Hepatocyte (in vitro differentiated cells): Measurements from ENCODE around the gene BUB1.
"Not testable (repeated sequence)": the region's sequence is repeated elsewhere in the genome, so short reads cannot be mapped to it uniquely, and the experiment has no call there.

Experiments
- EZH2 ChIP-seq: fragments of 200-600 bp; sonication (generic); IDR thresholded peaks from 2 replicates; pipeline ENCODE4 v1.6.1; 2016; ENCODE audit warnings: antibody characterized with exemption, mild to moderate bottlenecking, borderline replicate concordance
- EZH2phosphoT487 ChIP-seq: fragments of 200-600 bp; sonication (generic); IDR thresholded peaks from one replicate; pipeline ENCODE4 v1.6.1; 2018; ENCODE audit warnings: antibody characterized with exemption, mild to moderate bottlenecking, low read depth, moderate library complexity; ENCODE audit not compliant: unreplicated experiment, severe bottlenecking
- TF ChIP-seq, protein P1 (sequence below): fragments of 200-600 bp; sonication (generic); IDR thresholded peaks from 2 replicates; pipeline ENCODE4 v1.5.1; 2016; ENCODE audit warnings: antibody characterized with exemption, mild to moderate bottlenecking; ENCODE audit not compliant: poor library complexity

DNA sequence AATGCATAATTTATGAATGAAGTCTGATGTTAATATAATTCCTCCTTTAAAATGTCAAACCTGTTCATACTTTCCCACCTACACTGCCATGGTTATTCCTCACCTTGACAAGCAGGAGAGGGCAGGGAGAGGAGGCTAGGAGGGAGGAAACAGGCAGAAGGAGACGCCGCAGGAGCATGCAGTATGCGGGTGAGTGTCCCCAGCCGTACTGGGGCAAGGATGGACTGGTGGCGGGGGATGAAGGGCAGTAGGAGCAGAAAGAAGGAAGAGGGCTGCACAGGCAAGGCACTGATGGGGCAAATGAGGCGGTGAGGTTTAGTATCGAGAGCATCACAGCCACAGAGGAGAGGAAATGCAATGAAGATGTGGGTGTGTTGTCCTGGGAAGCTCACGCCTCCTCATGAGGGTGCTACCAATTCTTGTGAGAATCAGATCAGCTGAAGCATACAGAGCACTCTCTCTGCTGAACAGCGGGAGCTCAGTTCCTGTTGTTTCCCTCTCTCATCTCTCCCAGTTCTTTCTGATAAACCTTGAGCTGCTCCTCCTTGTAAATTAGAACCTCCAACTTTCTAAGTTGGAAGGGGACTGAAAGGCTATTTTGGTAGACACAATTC, 58.4 kb downstream of the BUB1 start:
- TF ChIP-seq, protein P1, sequence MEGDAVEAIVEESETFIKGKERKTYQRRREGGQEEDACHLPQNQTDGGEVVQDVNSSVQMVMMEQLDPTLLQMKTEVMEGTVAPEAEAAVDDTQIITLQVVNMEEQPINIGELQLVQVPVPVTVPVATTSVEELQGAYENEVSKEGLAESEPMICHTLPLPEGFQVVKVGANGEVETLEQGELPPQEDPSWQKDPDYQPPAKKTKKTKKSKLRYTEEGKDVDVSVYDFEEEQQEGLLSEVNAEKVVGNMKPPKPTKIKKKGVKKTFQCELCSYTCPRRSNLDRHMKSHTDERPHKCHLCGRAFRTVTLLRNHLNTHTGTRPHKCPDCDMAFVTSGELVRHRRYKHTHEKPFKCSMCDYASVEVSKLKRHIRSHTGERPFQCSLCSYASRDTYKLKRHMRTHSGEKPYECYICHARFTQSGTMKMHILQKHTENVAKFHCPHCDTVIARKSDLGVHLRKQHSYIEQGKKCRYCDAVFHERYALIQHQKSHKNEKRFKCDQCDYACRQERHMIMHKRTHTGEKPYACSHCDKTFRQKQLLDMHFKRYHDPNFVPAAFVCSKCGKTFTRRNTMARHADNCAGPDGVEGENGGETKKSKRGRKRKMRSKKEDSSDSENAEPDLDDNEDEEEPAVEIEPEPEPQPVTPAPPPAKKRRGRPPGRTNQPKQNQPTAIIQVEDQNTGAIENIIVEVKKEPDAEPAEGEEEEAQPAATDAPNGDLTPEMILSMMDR: not testable (repeated sequence)
- not testable (repeated sequence) for TF ChIP-seq EZH2, EZH2phosphoT487
